Fibroblast of pulmonary artery (primary cell): Measurements from ENCODE around the gene CEACAM19.

Source experiments
- DNase-seq: peaks from one replicate; pipeline ENCODE4 v3.0.0-alpha.2; 2010; ENCODE audit warnings: low read depth
- H3K4me3 ChIP-seq: replicated peaks from 2 replicates; pipeline ENCODE4 v1.5.1; 2011; ENCODE audit warnings: low read depth, mild to moderate bottlenecking, control low read depth, low read length, moderate library complexity
- CTCF ChIP-seq: IDR thresholded peaks from 2 replicates; pipeline ENCODE4 v1.5.1; 2011; ENCODE audit warnings: mild to moderate bottlenecking, control low read depth, low read length, inconsistent platforms; ENCODE audit errors: missing control alignments

CEACAM19 gene

GRCh38 chr19:44701228-44701627 is 29.9 kb downstream of the CEACAM19 start:
- TF ChIP-seq CTCF = no peak
- DNase-seq = no peak
- H3K4me3 ChIP-seq = no peak overlapping the region

- no peak for TF ChIP-seq CTCF
- no peak for DNase-seq
These were observed 31.4 kb downstream of the CEACAM19 start for GRCh38 chr19:44702551-44703176.

DNA sequence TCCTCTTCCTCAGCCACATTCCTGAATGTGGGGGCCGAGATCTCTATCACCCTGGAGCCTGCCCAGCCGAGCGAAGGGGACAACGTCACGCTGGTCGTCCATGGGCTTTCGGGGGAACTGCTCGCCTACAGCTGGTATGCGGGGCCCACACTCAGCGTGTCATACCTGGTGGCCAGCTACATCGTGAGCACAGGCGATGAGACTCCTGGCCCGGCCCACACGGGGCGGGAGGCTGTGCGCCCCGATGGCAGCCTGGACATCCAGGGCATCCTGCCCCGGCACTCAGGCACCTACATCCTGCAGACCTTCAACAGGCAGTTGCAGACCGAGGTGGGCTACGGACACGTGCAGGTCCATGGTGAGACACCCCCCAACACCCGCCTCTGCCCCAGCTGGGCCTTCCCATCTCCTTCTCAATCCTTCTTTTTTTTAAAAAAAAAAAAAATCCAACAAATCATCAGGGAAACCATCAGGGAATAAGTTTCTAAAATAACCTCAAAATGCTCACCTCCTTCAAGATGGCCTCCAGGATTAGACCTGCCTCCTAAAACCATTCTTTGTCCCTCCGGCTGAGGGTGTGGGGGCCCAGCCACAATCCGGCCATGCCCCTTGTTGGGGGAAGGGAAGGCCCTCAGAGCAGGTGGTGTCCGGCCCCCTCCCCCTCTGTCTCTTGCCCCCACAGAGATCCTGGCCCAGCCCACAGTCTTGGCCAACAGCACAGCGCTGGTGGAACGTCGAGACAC is 32.2 kb downstream of the CEACAM19 start:
- DNase-seq = no peak
- no peak overlapping the region for H3K4me3 ChIP-seq
- no peak for TF ChIP-seq CTCF

More at GRCh38 chr19:44702551-44703176, 31.4 kb downstream of the CEACAM19 start:
- no peak overlapping the region for H3K4me3 ChIP-seq

DNA sequence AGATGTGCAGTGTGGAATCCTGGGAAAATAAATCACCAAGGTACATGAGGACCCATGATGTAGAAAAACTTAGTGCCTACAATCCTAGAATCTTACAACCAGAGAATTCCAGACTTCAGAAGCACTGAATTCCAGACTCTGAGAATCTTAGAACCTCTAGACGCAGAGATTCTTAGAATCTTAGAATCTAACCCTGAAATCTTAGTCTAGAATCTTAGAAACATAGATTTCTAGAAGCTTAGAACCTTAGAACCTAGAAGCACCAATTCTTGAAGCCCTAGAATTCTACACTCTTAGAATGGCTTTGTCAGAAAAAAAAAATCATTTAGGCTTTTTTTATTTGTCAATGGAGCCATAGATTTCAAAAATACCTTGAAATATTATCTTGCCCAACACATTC is 33.7 kb downstream of the CEACAM19 start:
- H3K4me3 ChIP-seq = no peak overlapping the region
- TF ChIP-seq CTCF = no peak
- DNase-seq = no peak

DNA sequence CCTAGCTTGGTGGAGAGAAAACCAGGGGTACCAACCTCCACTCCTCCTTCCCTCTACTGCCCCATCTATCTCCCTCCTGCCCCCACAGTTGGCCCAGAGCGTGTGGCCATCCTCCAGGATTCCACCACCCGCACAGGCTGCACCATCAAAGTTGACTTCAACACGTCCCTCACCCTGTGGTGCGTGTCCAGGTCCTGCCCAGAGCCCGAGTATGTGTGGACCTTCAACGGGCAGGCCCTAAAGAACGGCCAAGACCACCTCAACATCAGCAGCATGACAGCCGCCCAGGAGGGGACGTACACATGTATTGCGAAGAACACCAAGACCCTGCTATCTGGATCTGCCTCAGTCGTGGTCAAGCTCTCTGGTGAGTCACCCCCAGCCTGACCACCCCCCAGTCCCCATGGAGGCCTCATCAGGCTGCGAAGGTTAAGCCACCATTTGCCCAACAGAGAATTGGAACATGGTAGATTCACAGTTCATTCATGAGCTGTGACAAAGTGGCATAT is 34.3 kb downstream of the CEACAM19 start:
- TF ChIP-seq CTCF = no peak
- DNase-seq = no peak
- H3K4me3 ChIP-seq = no peak overlapping the region

GRCh38 chr19:44706506-44707236 is 35.4 kb downstream of the CEACAM19 start:
- no peak overlapping the region for H3K4me3 ChIP-seq
- no peak for TF ChIP-seq CTCF
- no peak for DNase-seq
